ENCODE measurements around the gene CXorf58. TPM values are rescaled to one million over a fixed set of nuclear protein-coding genes. Genes with fewer than 3 reads are reported as not detected.
"Not testable (repeated sequence)": the region's sequence is repeated elsewhere in the genome, so short reads cannot be mapped to it uniquely, and the experiment has no call there.

Gene CXorf58
- total RNA-seq, 1 experiment from 2014 or later, result not detected

DNA sequence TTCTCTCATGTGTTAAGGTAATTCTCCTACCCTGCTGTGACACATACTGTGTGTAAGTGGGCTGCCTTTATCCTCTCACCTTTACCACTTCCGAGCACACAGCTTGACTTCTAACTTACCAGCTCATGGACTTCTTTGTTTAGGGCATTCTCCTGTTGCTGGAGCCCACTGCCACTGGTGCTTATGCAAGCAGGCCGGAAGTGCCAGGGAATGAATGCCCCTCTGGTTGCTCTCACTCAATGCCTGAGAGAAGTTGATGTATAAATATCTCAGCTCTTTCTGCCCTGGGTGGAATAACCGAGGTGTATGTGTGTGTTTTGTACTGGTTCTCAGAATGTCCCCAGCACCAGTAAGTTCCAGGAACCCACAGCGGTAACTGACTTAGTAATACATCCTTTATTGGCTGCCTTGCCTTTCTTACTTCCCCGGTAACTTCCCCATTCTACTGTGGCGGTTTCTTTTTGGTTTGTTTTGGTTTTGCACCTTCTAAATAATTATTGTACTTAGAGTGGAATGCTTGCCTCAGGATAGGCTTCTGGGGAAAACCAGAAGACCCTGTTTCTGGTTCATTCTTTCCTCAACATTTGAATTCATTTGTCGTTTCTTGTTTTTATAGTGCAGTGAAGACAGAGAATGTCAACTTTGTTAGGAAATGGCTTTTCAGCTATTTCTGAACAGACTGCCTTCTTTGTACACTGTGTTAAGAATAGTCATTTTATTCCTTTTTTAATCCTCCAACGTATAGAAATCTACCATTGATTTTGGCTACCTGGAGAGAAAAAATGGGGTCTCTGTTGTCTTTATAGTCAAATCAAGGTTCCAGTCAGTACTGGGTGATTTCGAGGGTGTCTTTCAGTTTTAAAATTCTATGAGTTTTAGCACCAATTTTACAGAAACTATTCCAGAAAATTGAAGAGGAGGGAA lies 45.4 kb downstream of the CXorf58 start:
- no peak for DNase-seq (ENCODE audit: low read depth)

DNA sequence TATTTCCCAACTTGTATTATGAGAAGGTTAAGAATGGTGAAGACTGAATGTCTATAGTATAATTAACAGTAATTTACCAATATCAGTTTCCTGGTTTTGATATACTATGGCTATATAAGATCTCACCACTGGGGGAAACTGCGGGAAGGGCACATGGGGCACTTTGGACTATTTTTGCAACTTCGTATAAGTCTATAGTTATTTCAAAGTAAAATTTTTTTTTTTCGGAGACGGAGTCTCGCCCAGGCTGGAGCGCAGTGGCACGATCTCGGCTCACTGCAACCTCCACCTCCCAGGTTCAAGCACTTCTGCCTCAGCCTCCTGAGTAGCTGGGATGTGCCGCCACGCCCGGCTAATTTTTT lies 46.1 kb downstream of the CXorf58 start:
- DNase-seq (ENCODE audit: low read depth), result no peak

- DNase-seq (ENCODE audit: low read depth), result no peak
Observed at GRCh38 chrX:23954396-23954795, 46.6 kb downstream of the CXorf58 start.

GRCh38 chrX:23959781-23960180 lies 52.0 kb downstream of the CXorf58 start:
- no peak for DNase-seq (ENCODE audit: low read depth)

DNA sequence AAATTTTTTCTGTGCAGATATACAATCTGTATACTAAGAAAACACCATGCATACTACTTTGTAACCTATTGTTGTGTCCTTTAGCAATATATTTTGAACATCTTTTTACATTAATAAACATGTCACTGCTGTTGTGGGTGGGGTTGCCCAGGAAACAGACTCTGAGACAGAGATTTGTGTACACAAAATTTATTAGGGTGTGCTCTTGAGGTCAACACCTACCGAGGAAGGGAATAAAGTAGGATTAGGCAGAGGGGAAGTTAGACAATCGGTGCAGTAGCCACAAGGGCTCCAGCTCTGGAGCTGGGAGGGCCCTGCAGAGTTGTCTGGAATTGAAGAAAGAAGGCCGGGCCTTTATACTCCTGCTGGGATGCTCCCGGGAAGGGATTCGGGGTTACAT lies 56.4 kb downstream of the CXorf58 start:
- no peak for DNase-seq (ENCODE audit: low read depth)

DNA sequence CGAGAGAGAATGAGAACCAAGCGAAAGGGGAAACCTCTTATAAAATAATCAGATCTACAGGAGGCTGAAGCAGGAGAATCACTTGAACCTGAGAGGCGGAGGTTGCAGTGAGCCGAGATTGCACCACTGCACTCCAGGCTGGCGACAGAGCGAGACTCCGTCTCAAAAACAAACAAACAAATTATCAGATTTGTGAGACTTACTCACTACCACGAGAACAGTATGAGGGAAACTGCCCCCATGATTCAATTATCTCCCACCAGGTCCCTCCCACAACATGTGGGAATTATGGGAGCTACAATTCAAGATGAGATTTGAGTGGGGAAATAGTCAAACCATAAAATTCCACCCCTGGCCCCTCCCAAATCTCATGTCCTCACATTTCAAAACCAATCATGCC lies 57.8 kb downstream of the CXorf58 start:
- DNase-seq (ENCODE audit: low read depth), result not testable (repeated sequence)

- no peak for DNase-seq (ENCODE audit: low read depth)
Observed at GRCh38 chrX:23978491-23978890, 70.7 kb downstream of the CXorf58 start.

GRCh38 chrX:23980011-23980441 lies 72.2 kb downstream of the CXorf58 start:
- no peak for DNase-seq (ENCODE audit: low read depth)

- no peak for DNase-seq (ENCODE audit: low read depth)
Observed at GRCh38 chrX:23981222-23981621, 73.4 kb downstream of the CXorf58 start.

DNA sequence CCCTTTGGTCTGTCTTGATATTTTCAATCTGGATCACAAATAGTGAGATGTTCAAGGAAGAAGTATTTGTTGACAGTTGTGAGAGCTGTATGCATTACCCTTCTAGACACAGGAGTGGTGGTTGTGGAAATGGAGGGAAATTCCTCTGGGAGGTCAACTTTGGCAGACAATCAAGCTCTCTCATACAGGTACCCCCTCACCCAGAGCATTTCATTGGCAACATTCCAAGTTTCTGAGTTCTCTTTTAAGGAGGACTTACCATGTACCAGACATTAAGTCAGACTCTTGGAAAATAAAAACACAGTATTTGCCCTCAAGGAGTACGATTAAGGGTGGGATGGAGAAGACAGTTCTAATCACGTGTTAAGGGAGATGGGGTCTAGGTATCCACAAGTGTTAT lies 73.9 kb downstream of the CXorf58 start:
- no peak for DNase-seq (ENCODE audit: low read depth)

GRCh38 chrX:23982891-23983290 lies 75.1 kb downstream of the CXorf58 start:
- no peak for DNase-seq (ENCODE audit: low read depth)

Other genes starting within 250 kb of the CXorf58 start
- 113 and 158 TPM in 2 replicates for gene PRDX4, start 240.5 kb upstream of the CXorf58 start, total RNA-seq (2014; rRNA removed; shearing (Covaris generic))
- 44.6 and 48.1 TPM in 2 replicates for gene ACOT9, start 164.7 kb upstream of the CXorf58 start, total RNA-seq (2014; rRNA removed; shearing (Covaris generic))
- gene SAT1, start 124.8 kb upstream of the CXorf58 start, total RNA-seq (2014; rRNA removed; shearing (Covaris generic)), result 26.0 and 31.9 TPM in 2 replicates
- gene APOO, start 68 bp upstream of the CXorf58 start, total RNA-seq (2014; rRNA removed; shearing (Covaris generic)), result 20.7 and 27.7 TPM in 2 replicates
- 8.4 and 8.5 TPM in 2 replicates for gene KLHL15, start 119.2 kb downstream of the CXorf58 start, total RNA-seq (2014; rRNA removed; shearing (Covaris generic))
- 186 and 212 TPM in 2 replicates for gene EIF2S3, start 146.9 kb downstream of the CXorf58 start, total RNA-seq (2014; rRNA removed; shearing (Covaris generic))
- gene ZFX, start 241.7 kb downstream of the CXorf58 start, total RNA-seq (2014; rRNA removed; shearing (Covaris generic)), result 15.0 and 17.7 TPM in 2 replicates

Data from HT1080 (cell line).